ENCODE measurements around the gene ZNF804B.

The ZNF804B gene

DNA sequence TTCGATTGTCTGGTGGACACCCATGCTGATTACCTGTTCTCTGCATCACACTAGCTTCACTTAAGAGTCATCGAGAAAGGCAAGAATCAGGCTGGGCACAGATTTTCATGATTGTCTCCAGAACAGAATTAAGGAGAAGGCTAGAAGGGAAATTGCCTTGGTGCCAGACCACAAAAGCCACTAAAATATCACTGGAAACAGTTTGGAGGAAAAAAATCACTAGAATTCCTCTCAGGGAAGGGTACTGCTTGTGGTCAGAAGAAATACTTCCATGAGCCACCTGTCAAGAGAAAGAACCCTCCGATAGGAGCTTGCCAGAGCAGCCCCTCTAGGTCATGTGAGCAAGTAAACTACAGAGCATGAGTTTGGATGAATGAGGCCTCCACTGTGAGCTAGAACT is 305.3 kb downstream of the ZNF804B start:
- DNase-seq: no peak
- H3K9me3 ChIP-seq (ENCODE audit: severe bottlenecking): no peaks in the 10 kb centered on the region
- H3K27me3 ChIP-seq (ENCODE audit: insufficient read depth, low read depth, severe bottlenecking): no peaks in the 10 kb centered on the region
- no peaks in the 10 kb centered on the region for H3K36me3 ChIP-seq
- TF ChIP-seq, protein P1, sequence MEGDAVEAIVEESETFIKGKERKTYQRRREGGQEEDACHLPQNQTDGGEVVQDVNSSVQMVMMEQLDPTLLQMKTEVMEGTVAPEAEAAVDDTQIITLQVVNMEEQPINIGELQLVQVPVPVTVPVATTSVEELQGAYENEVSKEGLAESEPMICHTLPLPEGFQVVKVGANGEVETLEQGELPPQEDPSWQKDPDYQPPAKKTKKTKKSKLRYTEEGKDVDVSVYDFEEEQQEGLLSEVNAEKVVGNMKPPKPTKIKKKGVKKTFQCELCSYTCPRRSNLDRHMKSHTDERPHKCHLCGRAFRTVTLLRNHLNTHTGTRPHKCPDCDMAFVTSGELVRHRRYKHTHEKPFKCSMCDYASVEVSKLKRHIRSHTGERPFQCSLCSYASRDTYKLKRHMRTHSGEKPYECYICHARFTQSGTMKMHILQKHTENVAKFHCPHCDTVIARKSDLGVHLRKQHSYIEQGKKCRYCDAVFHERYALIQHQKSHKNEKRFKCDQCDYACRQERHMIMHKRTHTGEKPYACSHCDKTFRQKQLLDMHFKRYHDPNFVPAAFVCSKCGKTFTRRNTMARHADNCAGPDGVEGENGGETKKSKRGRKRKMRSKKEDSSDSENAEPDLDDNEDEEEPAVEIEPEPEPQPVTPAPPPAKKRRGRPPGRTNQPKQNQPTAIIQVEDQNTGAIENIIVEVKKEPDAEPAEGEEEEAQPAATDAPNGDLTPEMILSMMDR (IDR thresholded peaks at IDR 0.05; ENCODE audit: low read depth, low read length): no peak
- no peak overlapping the region for H3K27ac ChIP-seq
- no peak overlapping the region for H3K4me3 ChIP-seq (ENCODE audit: low read depth, low read length)

DNA sequence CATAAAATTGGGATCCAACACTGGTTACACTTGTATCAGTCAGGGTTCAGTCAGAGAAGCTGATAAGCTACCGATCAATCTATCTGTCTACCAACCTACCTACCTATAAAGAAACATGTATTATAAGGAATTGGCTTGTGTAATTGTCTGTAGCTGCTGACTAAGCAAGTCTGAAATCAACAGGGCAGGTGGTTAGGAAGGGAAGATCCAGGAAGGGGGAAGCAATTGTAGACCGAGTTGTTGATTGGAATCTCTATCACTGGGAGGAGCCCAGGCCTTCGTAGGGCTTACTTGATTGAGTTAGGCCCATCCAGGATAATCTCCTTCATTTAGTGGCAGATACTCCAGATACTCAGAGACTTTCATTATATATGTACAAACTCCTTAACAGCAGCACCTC is 307.5 kb downstream of the ZNF804B start:
- DNase-seq: no peak
- TF ChIP-seq, protein P1 (IDR thresholded peaks at IDR 0.05; ENCODE audit: low read depth, low read length): no peak
- Histone ChIP-seq H3K36me3 (no peaks in the 10 kb centered on the region), H3K27ac (no peak overlapping the region), H3K9me3 (ENCODE audit: severe bottlenecking) (no peaks in the 10 kb centered on the region), H3K27me3 (ENCODE audit: insufficient read depth, low read depth, severe bottlenecking) (no peaks in the 10 kb centered on the region), H3K4me3 (ENCODE audit: low read depth, low read length) (no peak overlapping the region)

DNA sequence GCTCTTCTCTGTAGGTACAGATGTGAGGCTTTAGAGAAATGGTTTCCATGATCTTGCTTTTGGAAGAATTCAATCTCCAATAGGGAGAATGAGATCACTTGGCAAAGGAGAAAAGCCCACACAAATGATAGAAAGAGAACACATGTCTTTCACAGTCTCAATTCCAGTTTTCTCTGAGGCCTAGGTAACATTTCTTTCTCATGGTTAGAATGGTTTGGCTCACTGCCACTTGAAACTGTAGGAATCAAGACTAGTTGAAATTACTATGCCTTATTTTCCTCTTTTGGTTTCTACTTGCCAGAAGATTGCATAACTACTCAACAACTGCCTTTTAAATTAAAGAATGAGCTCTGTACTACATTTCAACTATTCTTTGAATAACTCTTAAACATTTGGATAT is 312.6 kb downstream of the ZNF804B start:
- H3K4me3 ChIP-seq (ENCODE audit: low read depth, low read length): no peak overlapping the region

DNA sequence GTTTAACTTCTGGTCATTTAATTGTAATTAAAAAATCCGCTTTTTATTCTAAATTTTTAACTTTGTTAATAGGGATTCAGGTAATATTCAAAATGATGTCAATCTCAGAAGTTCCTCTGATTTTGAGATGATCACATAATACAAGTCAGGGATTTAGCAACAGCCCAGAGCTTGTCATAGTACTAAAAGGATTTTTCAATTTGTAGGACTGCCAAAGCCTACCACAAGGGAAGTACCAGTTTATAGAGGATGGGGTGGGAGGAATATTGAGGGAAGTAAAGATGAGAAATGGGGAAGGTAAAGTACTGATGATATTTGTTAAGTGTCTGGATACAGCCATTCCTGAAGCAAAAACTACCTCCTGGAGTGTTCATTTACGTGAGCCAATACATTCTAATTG is 314.3 kb downstream of the ZNF804B start:
- no peaks in the 10 kb centered on the region for H3K9me3 ChIP-seq (ENCODE audit: severe bottlenecking)
- H3K36me3 ChIP-seq: no peaks in the 10 kb centered on the region
- TF ChIP-seq, protein P1 (IDR thresholded peaks at IDR 0.05; ENCODE audit: low read depth, low read length): no peak
- H3K4me3 ChIP-seq (ENCODE audit: low read depth, low read length): no peak overlapping the region
- H3K27me3 ChIP-seq (ENCODE audit: insufficient read depth, low read depth, severe bottlenecking): no peaks in the 10 kb centered on the region
- H3K27ac ChIP-seq: no peak overlapping the region
- DNase-seq: no peak

More for the DNA sequence above, 312.6 kb downstream of the ZNF804B start:
- Histone ChIP-seq H3K27ac (no peak overlapping the region), H3K36me3 (no peaks in the 10 kb centered on the region), H3K27me3 (ENCODE audit: insufficient read depth, low read depth, severe bottlenecking) (no peaks in the 10 kb centered on the region), H3K9me3 (ENCODE audit: severe bottlenecking) (no peaks in the 10 kb centered on the region)
- no peak for DNase-seq
- TF ChIP-seq, protein P1 (IDR thresholded peaks at IDR 0.05; ENCODE audit: low read depth, low read length): no peak

DNA sequence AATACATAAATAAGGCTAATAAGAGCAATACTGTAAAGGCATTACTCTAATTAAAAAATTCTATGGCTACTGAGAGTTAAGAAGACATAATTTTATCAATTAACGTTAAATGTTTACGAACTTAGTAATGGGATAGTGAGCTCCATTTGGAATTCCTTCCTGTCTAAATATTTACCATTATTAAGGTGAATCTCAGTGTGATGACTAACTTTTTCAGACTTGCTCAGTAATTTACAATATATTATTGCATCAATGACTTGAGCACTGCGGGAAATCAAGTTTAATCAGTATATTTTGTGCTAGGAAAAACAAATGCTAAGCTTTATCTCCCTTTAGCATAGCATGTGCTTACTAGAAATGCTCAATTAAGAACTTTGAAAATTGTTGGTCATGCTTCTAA is 318.5 kb downstream of the ZNF804B start:
- no peaks in the 10 kb centered on the region for H3K27me3 ChIP-seq (ENCODE audit: insufficient read depth, low read depth, severe bottlenecking)
- H3K36me3 ChIP-seq: no peaks in the 10 kb centered on the region
- no peak overlapping the region for H3K27ac ChIP-seq
- no peak overlapping the region for H3K4me3 ChIP-seq (ENCODE audit: low read depth, low read length)
- no peak for DNase-seq
- no peaks in the 10 kb centered on the region for H3K9me3 ChIP-seq (ENCODE audit: severe bottlenecking)
- TF ChIP-seq, protein P1 (IDR thresholded peaks at IDR 0.05; ENCODE audit: low read depth, low read length): no peak

DNA sequence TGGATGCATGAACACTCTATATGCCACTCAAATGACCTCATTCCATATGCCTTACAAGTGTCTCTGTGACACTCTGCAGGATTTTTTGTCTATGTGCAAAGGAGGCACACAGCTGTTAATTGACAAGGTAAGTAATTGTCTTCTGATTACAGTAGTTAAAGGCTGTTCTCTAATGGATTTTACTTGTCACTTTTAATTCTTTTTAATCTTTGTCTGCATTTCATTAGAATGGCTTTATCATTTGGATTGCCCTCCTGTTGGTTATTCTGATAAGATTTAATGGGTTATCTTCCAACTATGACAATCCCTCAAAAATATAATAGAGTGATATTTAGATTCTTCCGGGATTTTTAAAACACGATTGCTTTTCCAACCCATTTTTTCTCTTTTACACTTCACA is 326.1 kb downstream of the ZNF804B start:
- H3K36me3 ChIP-seq: no peaks in the 10 kb centered on the region
- DNase-seq: peak; percentile 21
- TF ChIP-seq, protein P1 (IDR thresholded peaks at IDR 0.05; ENCODE audit: low read depth, low read length): no peak
- no peak overlapping the region for H3K27ac ChIP-seq
- H3K27me3 ChIP-seq (ENCODE audit: insufficient read depth, low read depth, severe bottlenecking): no peaks in the 10 kb centered on the region
- no peaks in the 10 kb centered on the region for H3K9me3 ChIP-seq (ENCODE audit: severe bottlenecking)
- no peak overlapping the region for H3K4me3 ChIP-seq (ENCODE audit: low read depth, low read length)
